Stimulated activated CD4-positive, alpha-beta T cell treated with anti-CD3 and anti-CD28 coated beads, Interleukin-12 subunit alpha, Interleukin-12 subunit beta, amount 100 ng/mL, for 48 hours (primary cell): ENCODE measurements around the gene NBPF1.
"Not testable (repeated sequence)": the region's sequence is repeated elsewhere in the genome, so short reads cannot be mapped to it uniquely, and the experiment has no call there.

Experiments used
- DNase-seq, 3 donors: peaks; one replicate each; pipeline ENCODE4 v3.0.0-alpha.2; 2020; ENCODE audit warnings: low read depth in 2 of 3, low spot score in 1 of 3

The NBPF1 gene

DNA sequence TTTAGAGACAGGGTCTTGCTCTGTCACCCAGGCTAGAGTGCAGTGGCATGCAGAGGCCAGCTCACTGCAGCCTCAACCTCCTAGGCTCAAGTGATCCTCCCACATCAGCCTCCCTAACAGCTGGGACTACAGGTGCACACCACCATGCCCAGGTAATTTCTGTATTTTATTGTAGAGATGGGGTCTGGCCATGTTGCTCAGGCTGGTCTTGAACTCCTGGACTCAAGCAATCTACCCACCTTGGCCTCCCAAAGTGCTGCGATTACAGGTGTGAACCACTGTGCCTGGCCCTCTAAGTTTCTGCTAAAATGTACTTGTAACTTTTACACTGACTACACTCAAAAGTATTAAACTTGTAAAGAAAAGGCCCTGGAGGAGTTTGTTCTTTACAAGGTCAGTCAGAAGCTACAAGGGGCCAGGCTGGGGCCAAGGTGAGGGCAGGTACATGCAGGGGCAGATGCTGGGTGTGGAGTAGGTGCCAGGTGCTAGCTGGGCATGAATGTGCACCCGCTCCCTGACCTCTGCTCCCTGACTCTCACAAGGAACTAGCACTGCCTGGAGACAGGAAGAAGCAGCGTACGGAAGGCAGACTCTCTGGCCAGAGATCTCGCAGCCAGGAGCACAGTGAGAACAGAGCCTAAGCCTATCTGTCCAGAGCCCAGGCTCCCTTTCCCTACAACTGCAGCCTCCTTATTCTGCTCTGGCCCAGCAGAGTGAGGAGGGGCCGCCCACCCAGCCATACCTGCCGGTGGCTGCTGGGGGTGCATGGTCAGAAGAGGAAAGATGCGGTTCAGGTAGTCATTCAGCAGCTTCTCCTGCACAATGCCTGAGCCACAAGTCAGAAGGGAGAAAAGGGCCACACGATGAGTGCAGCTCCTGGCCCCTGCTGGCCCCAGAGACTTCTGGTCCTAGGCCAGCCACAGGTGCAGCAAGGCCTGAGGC lies 28.9 kb upstream of the NBPF1 start:
- not testable (repeated sequence) for DNase-seq

DNA sequence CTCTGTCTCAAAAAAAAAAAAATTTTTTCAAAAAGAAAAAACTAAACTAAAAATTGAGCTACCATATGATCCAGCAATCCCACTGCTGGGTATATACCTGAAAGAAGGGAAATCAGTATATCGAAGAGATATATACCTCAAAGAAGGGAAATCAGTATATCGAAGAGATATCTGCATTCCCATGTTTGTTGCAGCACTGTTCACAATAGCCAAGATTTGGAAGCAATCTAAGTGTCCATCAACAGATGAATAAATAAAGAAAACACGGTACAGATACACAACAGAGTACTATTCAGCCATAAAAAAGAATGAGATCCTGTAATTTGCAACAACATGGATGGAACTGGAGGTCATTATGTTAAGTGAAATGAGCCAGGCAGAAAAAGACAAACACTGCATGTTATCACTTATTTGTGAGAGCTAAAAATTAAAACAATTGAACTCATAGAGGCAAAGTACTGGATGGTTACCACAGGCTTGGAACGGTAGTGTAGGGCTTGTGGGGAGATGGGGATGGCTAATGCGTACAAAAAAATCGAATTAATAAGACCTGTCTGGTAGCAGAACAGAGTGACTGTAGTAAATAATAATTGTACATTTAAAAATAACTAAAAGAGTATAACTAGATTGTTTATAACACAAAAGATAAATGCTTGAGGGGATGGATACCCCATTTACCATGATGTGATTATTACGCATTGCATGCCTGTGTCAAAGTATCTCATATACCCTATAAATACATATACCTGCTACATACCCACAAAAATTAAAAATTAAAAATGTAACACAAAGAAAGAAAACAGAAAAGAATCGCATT lies 28.0 kb upstream of the NBPF1 start:
- not testable (repeated sequence) for DNase-seq

DNA sequence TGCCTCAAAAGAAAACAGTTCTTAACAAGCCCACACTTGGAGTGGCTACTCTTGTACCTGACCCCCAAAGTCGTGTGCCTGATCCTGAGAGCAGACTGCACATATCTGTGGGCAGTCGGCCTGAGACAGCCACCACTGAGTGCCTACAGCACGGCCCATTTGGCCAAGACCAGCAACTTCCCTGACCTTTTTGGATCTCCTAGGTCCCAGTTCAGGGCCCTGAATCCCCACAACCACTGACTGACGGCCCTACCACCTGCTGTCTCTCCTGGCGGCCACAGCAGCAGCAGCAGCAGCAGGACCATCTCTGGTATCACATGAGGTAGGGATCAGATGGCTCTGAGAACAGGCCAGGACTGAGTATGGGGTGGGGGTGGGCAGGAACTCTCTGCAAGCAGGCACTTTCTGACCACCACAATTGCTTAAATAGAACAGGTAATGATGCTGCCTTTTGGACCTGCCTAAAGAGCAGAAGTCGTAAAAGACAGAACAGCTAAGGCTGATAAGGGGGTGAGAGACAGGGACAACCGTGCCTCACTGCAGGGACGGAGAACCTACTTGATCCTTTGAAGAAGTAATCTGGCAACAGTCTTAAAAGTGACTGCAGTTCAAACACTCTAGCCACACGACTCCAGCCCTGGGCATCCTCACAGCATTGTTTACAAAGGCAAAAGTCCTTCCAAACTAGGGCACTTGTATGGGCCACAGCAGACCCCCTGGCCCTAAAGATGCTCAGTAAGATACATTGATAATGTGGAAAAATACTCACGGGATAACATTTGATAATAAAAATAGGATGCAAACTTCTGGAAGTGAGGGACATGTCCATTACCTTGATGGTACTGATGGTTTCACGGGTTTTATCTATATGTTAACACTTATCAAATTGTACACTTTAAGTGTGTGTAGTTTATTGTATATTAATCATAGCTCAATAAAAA lies 26.0 kb upstream of the NBPF1 start:
- not testable (repeated sequence) for DNase-seq

DNA sequence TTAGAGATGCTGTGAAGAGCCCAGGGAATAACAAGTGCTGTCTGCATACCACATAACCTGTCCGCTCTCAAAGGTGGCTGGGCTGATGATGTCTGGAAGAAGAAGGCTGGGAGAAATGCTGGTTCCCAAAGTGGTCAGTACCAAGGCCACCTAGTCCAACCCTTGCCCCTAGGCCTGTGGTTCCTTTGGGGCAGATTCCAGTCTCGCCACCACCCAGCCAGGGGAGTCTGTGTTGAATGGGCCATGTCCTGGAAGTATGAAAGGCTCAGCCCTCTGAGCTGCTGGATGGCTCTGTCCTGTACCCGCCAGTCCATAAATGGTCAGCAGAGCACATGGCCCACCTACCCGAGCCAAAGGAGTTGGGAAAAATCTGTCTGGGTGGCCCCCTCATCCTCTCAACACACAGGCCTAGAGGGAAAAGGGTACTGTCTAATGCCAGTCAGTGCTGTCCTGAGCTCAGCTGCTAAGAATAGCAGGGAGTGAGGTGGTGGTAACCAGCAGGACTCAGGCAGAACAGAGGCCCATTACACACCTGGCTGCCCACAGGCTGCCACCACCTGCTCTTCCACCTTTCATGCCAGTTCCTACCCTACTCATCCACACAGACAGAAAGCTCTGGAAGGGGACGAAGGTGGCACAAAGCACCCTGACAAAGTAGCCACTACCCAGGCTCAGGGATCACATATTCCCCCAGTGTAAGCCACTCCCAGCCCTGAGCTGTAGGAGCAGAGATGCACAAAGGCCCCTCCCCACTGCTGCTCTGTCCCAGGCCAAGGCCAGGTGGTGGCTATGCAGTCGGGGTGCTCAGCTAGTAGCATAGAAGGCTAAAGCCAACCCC lies 24.8 kb upstream of the NBPF1 start:
- not testable (repeated sequence) for DNase-seq

DNA sequence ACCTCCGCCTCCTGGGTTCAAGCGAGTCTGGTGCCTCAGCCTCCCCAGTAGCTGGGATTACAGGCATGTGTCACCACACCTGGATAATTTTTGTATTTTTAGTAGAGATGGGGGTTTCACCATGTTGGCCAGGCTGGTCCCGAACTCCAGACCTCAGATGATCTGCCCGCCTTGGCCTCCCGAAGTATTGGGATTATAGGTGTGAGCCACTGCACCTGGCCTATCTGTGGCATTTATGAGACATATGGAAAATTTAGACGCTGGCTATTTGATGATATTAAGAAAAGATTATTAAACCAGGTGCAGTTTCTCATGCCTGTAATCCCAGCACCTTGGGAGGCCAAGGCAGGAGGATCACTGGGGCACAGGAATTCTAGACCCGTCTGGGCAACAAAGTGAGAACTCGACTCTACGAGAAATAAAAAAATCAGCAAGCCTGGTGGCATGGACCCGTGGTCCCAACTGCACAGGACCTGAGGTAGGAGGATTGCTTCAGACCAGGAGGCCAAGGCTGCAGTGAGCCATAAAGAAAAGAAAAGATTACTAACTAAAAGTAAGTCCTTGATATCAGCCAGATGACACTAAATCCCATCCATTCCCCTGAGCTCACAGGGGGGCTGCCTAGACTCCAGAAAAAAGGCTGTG lies 23.3 kb upstream of the NBPF1 start:
- not testable (repeated sequence) for DNase-seq

DNA sequence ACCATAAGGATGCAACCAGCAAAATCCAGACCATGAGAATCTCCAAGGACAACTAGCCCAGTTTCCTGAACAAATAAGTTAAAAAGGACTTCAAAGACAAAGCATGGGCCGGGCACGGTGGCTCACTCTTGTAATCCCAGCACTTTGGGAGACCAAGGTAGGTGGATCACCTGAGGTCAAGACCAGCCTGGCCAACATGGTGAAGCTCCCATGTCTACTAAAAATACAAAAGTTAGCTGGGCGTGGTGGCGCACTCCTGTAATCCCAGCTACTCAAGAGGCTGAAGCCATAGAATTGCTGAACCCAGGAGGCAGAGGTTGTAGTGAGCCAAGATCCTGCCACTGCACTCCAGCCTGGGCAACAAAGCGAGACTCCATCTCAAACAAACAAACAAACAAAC lies 22.6 kb upstream of the NBPF1 start:
- DNase-seq = not testable (repeated sequence)

DNA sequence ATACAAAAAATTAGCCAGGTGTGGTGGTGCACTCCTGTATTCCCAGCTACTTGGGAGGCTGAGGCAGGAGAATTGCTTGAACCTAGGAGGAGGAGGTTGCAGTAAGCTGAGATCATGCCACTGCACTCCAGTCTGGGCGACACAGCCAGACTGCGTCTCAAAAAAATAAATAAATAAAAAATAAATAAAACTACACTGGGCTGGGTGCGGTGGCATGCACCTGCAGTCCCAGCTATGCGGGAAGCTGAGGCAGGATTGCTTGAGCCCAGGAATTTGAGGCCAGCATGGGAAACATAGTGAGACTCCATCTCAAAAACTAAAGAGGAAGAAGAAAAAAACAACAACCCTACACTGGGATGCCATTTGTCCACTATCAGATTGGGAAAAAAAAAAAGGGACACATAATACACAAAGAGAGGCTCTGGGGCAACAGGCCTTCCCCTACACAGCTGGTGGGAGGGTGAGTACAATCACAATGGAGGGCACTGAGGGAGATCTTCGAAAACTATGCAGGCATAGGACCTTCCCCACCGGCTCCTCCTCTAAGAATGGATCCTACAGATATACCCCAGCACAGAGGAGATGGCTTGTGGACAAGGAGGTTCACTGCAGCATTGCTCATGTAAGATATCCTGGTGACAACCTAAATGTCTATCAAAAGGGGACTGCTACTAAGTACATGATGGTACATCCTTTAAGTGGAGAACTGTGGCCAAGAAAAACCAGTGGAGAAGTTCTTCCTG lies 20.3 kb upstream of the NBPF1 start:
- DNase-seq = not testable (repeated sequence)

DNA sequence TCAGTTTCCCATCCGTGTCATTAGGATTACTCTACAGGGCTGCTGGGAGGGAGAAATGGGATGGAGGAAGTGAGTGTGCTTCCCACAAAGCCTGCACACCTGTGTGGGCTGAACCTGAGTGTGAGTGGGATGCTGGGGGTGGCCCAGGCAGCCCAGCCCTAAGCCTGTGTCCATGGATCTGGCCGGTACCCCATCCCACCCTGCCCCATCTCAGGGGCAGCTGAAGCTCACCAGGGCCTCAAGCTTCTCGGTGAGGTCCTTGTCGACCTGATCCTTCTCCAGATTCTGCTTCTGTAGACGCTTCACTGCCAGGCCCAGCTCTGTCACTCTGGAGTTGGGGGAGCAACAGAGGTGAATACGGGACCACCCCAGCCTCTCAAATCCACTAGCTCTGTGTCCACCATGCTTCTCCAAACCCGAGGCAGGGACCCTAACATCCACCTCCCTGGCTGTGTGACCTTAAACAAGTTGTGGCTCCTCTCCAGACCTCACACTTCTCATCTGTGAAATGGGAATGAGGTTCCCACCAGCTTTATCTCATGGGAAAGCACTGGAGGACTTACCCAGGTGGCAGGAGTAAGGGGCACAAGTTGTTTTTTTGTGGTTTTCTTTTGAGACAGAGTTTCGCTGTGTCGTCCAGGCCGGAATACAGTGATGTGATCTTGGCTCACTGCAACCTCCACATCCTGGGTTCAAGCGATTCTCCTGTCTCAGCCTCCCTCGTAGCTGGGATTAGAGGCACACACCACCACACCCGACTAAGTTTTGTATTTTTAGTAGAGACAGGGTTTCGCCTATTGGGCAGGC lies 18.9 kb upstream of the NBPF1 start:
- DNase-seq = not testable (repeated sequence)

DNA sequence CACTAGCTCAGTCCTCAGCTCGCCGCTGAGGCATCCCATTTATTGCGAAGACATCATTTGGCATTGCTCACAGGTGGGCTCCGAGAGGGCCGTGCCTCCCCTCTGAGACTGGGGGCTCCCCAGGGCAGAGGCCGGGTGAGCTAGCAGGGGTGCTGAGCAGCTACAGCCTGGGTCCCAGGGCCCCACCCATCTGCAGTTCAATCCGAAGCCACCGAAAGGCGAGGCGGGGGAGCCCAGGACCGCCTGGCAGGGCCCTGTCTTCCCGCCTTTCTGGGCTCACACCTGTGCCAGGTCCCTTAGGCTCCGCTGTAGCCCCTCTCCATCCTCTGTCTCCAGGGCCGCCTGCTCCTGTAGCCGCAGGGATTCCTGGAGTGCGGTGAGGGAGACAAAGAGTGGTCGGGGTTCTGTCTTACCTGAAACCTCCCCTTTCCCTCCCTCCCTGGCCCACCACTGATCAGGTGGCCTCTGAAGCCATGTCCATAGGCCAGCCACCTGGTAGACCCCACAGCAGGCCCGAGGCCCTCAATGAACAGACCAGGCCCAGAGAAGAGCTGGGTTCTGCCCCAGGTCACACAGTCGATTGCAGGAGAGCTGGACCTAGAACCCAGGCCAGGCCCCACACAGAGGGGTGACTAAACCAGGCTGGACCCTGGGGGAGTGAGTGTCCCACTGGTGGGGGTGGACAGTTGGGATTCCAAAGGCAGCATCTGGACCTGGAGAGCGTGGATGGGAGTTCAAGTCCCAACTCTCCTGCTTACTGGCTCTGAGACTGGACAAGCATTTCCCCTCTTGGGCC lies 18.1 kb upstream of the NBPF1 start:
- no peak for DNase-seq

DNA sequence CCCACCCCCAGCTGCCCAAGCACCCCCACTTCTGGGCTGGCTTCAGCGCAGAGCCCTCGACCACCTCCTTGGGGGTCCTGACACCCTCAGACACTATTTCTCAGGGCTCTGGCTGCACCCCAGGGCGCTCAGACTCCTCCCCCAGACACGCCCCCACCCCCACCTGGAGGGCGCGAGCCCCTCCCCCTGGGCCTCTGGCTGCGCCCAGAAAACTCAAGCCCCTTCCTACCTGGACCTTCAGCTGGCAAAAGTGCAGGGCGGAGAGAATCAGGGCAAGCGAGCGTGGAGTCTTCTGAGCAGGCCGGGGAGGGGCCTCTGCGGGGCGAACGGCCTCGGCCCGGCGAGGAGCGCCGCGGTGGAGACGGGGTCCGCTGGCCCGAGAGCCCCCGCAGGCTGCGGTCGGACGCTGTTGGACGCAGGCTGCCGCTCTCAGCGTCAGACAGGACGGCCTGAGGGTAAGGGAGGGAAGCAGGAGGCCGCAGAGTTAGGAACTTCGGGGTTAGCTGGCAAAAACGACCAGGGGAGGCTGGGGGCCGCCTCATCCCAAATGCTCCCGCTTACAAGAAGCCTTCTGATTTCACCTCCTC lies 17.4 kb upstream of the NBPF1 start:
- no peak for DNase-seq

DNA sequence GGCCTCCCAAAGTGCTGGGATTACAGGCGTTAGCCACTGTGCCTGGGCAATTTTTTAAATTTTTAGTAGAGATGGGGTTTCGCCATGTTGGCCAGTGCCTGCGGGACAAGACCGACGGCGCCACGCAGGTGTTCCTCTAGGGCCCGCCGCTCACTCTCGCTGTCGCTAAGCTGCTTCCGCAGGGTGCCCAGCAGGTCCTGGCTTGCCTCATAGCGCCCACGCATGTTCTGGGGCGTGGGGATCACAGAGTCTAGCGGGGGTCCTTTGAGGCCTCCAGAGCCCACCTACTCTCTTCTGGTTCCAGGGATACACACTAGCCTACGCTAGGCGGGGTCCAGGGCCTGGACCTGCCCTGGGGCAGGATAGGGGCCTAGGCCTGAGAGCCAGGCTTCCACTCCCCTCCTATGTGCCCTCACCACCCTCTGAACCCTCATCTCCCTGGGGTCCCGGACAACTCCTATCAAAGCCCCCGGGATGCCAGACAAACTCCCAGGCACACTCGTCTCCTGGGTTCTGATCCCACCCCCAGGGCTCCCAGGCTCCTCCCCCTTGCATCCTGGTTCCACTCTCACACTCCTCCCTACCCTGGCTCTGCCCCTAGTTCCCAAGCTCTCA lies 16.7 kb upstream of the NBPF1 start:
- DNase-seq = not testable (repeated sequence)

DNA sequence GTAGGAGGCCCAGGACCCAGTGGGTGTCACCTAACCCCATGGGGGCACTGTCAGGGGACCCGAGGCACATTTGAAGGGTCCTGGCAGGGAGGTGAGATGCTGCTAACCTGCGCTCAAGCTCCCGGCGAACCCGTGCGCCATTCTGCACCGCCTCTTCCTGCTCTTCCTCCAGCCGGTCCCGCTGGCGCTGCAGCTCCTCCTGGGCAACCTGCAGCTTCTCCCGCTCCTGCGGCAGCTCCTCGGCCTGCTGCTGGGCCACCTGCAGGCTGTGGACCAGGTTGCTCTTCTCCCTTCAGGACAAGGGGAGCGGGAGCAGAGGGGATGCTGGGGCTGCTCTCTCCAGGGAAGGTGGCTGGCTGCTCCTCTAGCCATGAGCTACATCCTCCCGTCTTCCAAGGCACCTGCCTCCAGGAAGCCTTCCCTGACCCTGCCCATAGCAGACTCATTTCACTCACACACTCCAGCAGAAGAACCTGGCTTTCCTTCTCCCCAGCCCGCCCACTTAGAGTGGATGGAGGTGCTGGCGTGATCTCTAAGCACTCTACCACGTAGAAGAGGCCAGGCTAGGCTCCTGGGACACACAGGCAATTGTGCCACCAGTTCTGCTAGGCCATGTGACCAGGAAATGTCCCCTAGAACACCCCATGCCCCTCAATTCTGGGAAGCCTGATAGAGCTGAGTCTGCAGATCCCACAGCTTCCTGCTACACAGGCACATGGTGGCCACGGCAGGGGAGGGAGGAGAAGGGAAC lies 15.2 kb upstream of the NBPF1 start:
- no peak for DNase-seq

DNA sequence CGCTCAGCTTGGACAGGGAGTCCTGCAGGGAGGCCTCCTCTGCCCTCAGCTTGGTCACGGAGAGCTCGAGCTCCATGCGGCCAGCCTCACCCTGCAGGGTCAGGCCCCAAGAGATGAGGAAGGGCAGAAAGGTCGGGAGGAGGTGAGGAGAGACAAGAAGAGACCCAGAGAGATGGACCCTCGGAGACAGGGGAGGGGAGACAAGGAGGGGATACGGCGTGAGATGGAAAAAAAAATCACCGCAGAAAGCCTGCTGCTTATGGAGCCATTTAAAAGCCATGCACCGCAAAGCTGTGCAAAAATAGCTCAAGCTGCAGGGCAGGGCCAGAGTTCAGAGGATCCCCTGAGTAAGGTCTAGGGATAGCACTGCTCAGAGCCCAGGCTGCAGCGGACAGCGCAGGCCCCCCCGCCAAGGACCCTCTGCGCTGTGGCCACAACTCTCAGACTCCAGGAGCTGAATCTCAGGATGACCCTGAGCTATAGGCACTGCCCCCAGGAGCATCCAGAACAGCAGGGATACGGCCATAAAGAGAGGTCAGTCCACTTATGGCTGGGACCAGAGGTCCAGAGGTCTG lies 13.1 kb upstream of the NBPF1 start:
- not testable (repeated sequence) for DNase-seq

DNA sequence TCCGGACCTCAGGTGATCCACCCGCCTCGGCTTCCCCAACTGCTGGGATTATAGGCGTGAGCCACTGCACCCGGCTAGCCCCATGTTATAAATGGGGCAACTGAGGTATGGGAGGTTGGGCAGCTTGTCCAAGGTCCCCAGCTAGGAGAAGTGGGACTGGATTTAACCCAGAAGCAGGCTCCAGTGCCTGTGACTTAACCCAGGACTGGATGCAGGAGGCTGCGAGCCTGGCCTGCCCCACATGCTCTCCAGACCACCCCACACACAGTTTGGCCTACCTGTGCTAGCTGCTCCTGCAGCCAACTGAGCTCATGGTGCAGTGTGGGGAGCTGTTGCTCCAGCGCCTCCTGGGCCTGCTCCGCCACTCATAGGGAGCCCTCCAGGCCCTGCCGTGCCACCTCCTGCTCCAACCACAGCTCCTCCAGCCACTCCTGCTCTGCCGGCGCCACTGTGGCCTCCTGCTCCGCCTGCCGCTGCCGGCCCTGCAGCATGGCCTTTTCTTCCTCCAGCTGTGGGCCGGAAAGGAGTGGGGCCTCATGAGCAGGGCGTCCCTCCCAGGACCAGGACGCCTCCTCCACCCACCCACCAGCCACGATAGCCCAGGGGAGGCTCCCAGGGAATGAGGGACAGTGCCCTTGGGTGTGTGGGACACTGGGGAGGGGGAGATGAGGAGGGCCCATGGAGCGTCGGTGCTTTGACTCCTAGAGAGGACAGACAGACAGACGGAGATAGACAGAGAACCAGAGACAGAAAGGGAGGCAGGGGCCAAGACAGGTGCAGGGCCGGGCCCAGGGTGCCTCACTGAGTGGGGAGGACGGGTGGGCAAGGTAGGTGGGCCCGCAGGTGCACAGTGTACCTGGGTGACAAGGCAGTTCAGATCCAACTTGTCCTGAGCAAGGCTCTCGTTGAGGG lies 12.4 kb upstream of the NBPF1 start:
- DNase-seq = no peak
